ENCODE results near the gene C1QL2.

- TF ChIP-seq, protein P1, sequence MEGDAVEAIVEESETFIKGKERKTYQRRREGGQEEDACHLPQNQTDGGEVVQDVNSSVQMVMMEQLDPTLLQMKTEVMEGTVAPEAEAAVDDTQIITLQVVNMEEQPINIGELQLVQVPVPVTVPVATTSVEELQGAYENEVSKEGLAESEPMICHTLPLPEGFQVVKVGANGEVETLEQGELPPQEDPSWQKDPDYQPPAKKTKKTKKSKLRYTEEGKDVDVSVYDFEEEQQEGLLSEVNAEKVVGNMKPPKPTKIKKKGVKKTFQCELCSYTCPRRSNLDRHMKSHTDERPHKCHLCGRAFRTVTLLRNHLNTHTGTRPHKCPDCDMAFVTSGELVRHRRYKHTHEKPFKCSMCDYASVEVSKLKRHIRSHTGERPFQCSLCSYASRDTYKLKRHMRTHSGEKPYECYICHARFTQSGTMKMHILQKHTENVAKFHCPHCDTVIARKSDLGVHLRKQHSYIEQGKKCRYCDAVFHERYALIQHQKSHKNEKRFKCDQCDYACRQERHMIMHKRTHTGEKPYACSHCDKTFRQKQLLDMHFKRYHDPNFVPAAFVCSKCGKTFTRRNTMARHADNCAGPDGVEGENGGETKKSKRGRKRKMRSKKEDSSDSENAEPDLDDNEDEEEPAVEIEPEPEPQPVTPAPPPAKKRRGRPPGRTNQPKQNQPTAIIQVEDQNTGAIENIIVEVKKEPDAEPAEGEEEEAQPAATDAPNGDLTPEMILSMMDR (IDR thresholded peaks at IDR 0.05): no peak
- TF ChIP-seq POLR2A (IDR thresholded peaks at IDR 0.05): no peak
Observed at GRCh38 chr2:119177171-119177837, 18.8 kb upstream of the C1QL2 start.

Measured in gastroesophageal sphincter (tissue), 3 donors.